Keratinocyte (primary cell): ENCODE results near the gene TCERG1L. TPM values are rescaled to one million over a fixed set of nuclear protein-coding genes. Genes with fewer than 3 reads are reported as not detected.

Experiments used
- DNase-seq: peaks from one replicate; pipeline ENCODE4 v3.0.0-alpha.2; 2011; ENCODE audit warnings: low read depth, missing footprints, low spot score
- FAIRE-seq: peaks from 2 replicates; lab custom pipeline; 2011; peaks lifted over from hg19 to GRCh38; lab: Jason Lieb, UNC
- H2AFZ ChIP-seq: 2 replicates; pipeline ENCODE4 v1.6.0; 2012; ENCODE audit warnings: low read length, control low read depth, inconsistent platforms; ENCODE audit not compliant: control insufficient read depth
- H3K27ac ChIP-seq: 2 replicates; pipeline ENCODE4 v1.5.1; 2011; ENCODE audit warnings: low read length; ENCODE audit not compliant: control insufficient read depth, insufficient read depth
- H3K27me3 ChIP-seq: 3 replicates; pipeline ENCODE4 v1.6.0; 2011; ENCODE audit warnings: low read length; ENCODE audit not compliant: control insufficient read depth, insufficient read depth; ENCODE audit errors: extremely low read depth
- H3K36me3 ChIP-seq, 2 experiments: 2 replicates in 1 of 2; 3 replicates in 1 of 2; pipeline ENCODE4 v1.5.1; 2011; ENCODE audit warnings: low read length in 2 of 2, mild to moderate bottlenecking in 1 of 2; ENCODE audit not compliant: control insufficient read depth in 2 of 2, insufficient read depth in 2 of 2; ENCODE audit errors: extremely low read depth in 1 of 2
- H3K4me1 ChIP-seq: 3 replicates; pipeline ENCODE4 v1.5.1; 2011; ENCODE audit warnings: low read length; ENCODE audit not compliant: control insufficient read depth, insufficient read depth; ENCODE audit errors: extremely low read depth
- H3K4me2 ChIP-seq: 3 replicates; pipeline ENCODE4 v1.6.0; 2011; ENCODE audit warnings: low read depth, low read length; ENCODE audit not compliant: control insufficient read depth, insufficient read depth; ENCODE audit errors: extremely low read depth
- H3K4me3 ChIP-seq, 3 experiments: fragments of 200-600 bp in 1 of 3; sonication (generic) in 1 of 3; 2 replicates in 2 of 3; 3 replicates in 1 of 3; pipeline ENCODE4 v1.5.1; 2011 to 2016; ENCODE audit warnings: low read length in 3 of 3, mild to moderate bottlenecking in 3 of 3, control low read depth in 2 of 3, inconsistent platforms in 1 of 3, low read depth in 1 of 3, mixed read lengths in 1 of 3, mixed run types in 1 of 3, moderate library complexity in 1 of 3; ENCODE audit not compliant: control insufficient read depth in 2 of 3, insufficient read depth in 2 of 3; ENCODE audit errors: extremely low read depth in 1 of 3
- H3K79me2 ChIP-seq: 2 replicates; pipeline ENCODE4 v1.6.0; 2012; ENCODE audit warnings: low read length; ENCODE audit not compliant: control insufficient read depth, insufficient read depth
- H3K9ac ChIP-seq: 3 replicates; pipeline ENCODE4 v1.6.0; 2011; ENCODE audit warnings: low read length; ENCODE audit not compliant: control insufficient read depth, insufficient read depth; ENCODE audit errors: extremely low read depth
- H3K9me1 ChIP-seq: 3 replicates; pipeline ENCODE4 v1.6.0; 2011; ENCODE audit warnings: low read length; ENCODE audit not compliant: control insufficient read depth, insufficient read depth; ENCODE audit errors: extremely low read depth
- H3K9me3 ChIP-seq: 2 replicates; pipeline ENCODE4 v1.5.1; 2012; ENCODE audit warnings: low read depth, low read length; ENCODE audit not compliant: control insufficient read depth
- H4K20me1 ChIP-seq: 3 replicates; pipeline ENCODE4 v1.6.0; 2011; ENCODE audit warnings: low read length; ENCODE audit not compliant: control insufficient read depth, insufficient read depth; ENCODE audit errors: extremely low read depth
- CTCF ChIP-seq, 3 experiments: IDR thresholded peaks in 1 of 3; conservative IDR thresholded peaks in 1 of 3; optimal IDR thresholded peaks in 1 of 3; 2 replicates in 2 of 3; 3 replicates in 1 of 3; pipeline versions ENCODE3 to v1.5.1; 2011; ENCODE audit warnings: low read length in 3 of 3, mild to moderate bottlenecking in 3 of 3, moderate library complexity in 2 of 3, control low read depth in 1 of 3, inconsistent platforms in 1 of 3; ENCODE audit not compliant: insufficient read depth in 2 of 3; ENCODE audit errors: extremely low read depth in 1 of 3
- EZH2 ChIP-seq: IDR thresholded peaks from one replicate; pipeline ENCODE4 v1.6.1; 2012; ENCODE audit warnings: inconsistent platforms, mild to moderate bottlenecking, low read length, moderate library complexity
- dilution Hi-C: fragments of 300-500 bp; cut with MboI; formaldehyde crosslinking; loops from one replicate; pipeline ENCODE4 v1.7.0; 2020; ENCODE audit warnings: low sequenced_read_pairs; ENCODE audit not compliant: extremely low pct_ligation_motif_present
- polyA plus RNA-seq, 5 experiments: library from polyadenylated mRNA; depleted of rRNA in 3 of 5; stranded (reverse) in 3 of 5; stranded (forward) in 1 of 5; unstranded in 1 of 5; fragments of >200 nt; gene quantifications; 1 replicate in 1 of 5; 2 replicates in 3 of 5; 3 replicates in 1 of 5; pipeline versions ENCODE4 v1.2.1 to v1.2.3, GENCODE V29; 2011 to 2012; ENCODE audit warnings: missing spikeins in 2 of 5, low read depth in 1 of 5, low replicate concordance in 1 of 5

The TCERG1L gene
- polyA plus RNA-seq, 1 donor (not counting 4 experiments of a cell fraction or from before 2014, with no cell fraction given), result not detected

DNA sequence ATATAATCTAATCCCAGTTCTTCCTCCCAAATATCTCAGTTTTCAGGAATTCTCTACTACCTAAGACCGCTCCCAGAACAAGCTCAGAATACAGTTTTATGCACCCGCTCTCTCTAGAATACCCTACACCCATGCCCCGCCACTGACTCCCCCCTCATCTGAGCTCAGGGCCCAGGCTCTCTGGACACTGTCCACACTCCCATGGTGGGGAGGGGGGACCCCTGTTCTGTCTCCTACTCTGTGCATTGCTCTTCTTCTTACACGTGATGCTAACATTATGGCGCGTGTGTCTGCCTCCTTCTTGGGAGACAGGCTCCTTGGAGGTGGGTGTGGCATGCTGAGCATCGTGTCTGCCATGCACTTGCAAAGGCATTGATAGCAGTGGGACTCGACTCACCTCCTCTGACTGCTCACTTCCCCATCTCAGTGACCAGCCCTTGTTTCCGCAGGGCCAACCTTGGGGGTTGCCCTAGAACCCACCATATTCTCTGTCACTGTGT is 127.9 kb downstream of the TCERG1L start:
- Histone ChIP-seq H3K4me1 (no peaks in the 10 kb centered on the region), H2AFZ (no peak overlapping the region), H3K79me2 (no peaks in the 10 kb centered on the region), H3K27ac (no peak overlapping the region), H3K4me3 (no peak overlapping the region), H3K9ac (no peak overlapping the region), H3K36me3 (no peaks in the 10 kb centered on the region), H3K4me2 (no peak overlapping the region), H3K9me1 (no peaks in the 10 kb centered on the region), H3K9me3 (peaks cover 14% of the 10 kb centered on the region), H4K20me1 (no peaks in the 10 kb centered on the region), H3K27me3 (no peaks in the 10 kb centered on the region)
- DNase-seq (no peak), FAIRE-seq (no peak)
- dilution Hi-C loops, result no loop called here
- no peak for TF ChIP-seq EZH2
- no peak for TF ChIP-seq CTCF (optimal IDR thresholded peaks at IDR 0.05 in 1 of 3, IDR thresholded peaks at IDR 0.05 in 1 of 3, conservative IDR thresholded peaks at IDR 0.05 in 1 of 3; ENCODE audit: extremely low read depth in 1 of 3, insufficient read depth in 2 of 3, low read length in 3 of 3)

GRCh38 chr10:131181456-131181855 is 130.1 kb downstream of the TCERG1L start:
- H3K9me1 ChIP-seq, result no peaks in the 10 kb centered on the region
- H3K36me3 ChIP-seq, result no peaks in the 10 kb centered on the region
- no peaks in the 10 kb centered on the region for H3K4me1 ChIP-seq
- H3K27me3 ChIP-seq, result no peaks in the 10 kb centered on the region
- H3K79me2 ChIP-seq, result no peaks in the 10 kb centered on the region
- H4K20me1 ChIP-seq, result no peaks in the 10 kb centered on the region
- TF ChIP-seq EZH2, result no peak
- no peak for TF ChIP-seq CTCF (optimal IDR thresholded peaks at IDR 0.05 in 1 of 3, IDR thresholded peaks at IDR 0.05 in 1 of 3, conservative IDR thresholded peaks at IDR 0.05 in 1 of 3; ENCODE audit: extremely low read depth in 1 of 3, insufficient read depth in 2 of 3, low read length in 3 of 3)
- H3K4me3 ChIP-seq, result no peak overlapping the region
- no peak for DNase-seq
- FAIRE-seq, result no peak
- H2AFZ ChIP-seq, result no peak overlapping the region
- no peak overlapping the region for H3K4me2 ChIP-seq
- peaks cover 26% of the 10 kb centered on the region for H3K9me3 ChIP-seq
- dilution Hi-C loops, result no loop called here
- H3K9ac ChIP-seq, result no peak overlapping the region
- no peak overlapping the region for H3K27ac ChIP-seq
